ENCODE data around the gene NEO1.

- TF ChIP-seq JUND (CRISPR knock-in tag; IDR thresholded peaks at IDR 0.05) (no peak), SIN3B (IDR thresholded peaks at IDR 0.05; ENCODE audit: low read length) (no peak), CTCF (CRISPR knock-in tag; IDR thresholded peaks at IDR 0.05) (peak; percentile 82), ZNF235 (CRISPR knock-in tag; IDR thresholded peaks at IDR 0.05; ENCODE audit: borderline replicate concordance) (no peak), UBTF (CRISPR knock-in tag; IDR thresholded peaks at IDR 0.05) (no peak)
Observed at GRCh38 chr15:73240866-73241499, 188.7 kb downstream of the NEO1 start.
